ENCODE results near the gene TNFRSF9.
"Not testable (repeated sequence)": the region's sequence is repeated elsewhere in the genome, so short reads cannot be mapped to it uniquely, and the experiment has no call there.

The TNFRSF9 gene

DNA sequence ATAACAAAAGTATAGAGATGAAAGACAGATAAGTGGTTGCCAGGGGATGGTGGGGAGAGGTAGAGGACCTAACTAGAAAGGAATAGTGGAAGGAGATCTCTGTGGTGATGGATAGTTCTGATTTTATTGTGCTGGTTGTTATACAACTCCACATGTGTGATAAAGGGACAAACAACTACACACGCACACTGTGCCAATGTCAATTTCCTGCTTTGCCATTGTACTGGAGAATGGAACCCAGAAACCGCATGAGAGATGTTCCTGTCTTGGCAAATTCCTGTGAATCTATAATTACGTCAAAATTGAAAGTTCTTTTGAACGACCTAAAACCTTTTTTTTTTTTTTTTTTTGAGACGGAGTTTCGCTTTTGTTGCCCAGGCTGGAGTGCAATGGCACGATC, 11.0 kb downstream of the TNFRSF9 start:
- H3K27ac ChIP-seq: no peak overlapping the region
- TF ChIP-seq, protein P1, sequence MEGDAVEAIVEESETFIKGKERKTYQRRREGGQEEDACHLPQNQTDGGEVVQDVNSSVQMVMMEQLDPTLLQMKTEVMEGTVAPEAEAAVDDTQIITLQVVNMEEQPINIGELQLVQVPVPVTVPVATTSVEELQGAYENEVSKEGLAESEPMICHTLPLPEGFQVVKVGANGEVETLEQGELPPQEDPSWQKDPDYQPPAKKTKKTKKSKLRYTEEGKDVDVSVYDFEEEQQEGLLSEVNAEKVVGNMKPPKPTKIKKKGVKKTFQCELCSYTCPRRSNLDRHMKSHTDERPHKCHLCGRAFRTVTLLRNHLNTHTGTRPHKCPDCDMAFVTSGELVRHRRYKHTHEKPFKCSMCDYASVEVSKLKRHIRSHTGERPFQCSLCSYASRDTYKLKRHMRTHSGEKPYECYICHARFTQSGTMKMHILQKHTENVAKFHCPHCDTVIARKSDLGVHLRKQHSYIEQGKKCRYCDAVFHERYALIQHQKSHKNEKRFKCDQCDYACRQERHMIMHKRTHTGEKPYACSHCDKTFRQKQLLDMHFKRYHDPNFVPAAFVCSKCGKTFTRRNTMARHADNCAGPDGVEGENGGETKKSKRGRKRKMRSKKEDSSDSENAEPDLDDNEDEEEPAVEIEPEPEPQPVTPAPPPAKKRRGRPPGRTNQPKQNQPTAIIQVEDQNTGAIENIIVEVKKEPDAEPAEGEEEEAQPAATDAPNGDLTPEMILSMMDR (conservative IDR thresholded peaks at IDR 0.05): no peak

DNA sequence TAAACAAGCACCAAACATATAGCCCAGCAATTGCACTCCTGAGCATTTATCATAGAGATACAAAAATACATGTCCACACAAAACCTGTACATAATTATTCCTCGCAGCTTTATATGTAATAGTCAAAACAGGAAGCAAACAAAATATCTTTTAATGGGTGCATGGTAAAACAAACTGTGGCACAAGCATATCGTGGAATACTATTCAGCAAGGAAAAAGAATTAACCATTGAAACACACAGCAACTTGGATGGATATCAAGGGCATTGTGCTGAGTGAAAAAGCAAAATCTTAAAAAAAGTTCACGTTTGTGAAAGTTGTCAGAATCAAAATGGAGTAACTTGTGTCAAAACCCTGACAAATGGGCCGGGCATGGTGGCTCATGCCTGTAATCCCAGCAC, 12.4 kb downstream of the TNFRSF9 start:
- TF ChIP-seq, protein P1 (conservative IDR thresholded peaks at IDR 0.05): no peak

DNA sequence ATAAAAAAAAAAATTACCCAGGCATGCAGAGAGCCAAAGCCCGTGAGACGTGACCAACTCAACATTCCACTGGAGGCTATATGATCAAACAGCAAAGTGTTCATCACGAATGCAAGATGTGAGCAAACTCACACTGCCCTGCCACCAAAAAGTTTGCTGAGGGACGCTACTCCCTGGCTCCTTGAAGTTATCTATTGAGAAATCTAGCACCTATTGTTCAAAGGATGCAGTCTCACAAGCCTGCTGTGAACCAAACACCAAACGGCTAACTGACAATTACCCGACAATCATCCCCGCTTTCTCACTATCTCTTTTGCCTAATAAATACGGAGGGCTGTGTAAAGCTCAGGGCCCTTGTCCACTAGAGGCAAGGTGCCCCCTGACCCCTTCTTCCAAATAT, 13.6 kb downstream of the TNFRSF9 start:
- H3K27ac ChIP-seq: not testable (repeated sequence)

More for the DNA sequence above, 12.4 kb downstream of the TNFRSF9 start:
- H3K27ac ChIP-seq: no peak overlapping the region

DNA sequence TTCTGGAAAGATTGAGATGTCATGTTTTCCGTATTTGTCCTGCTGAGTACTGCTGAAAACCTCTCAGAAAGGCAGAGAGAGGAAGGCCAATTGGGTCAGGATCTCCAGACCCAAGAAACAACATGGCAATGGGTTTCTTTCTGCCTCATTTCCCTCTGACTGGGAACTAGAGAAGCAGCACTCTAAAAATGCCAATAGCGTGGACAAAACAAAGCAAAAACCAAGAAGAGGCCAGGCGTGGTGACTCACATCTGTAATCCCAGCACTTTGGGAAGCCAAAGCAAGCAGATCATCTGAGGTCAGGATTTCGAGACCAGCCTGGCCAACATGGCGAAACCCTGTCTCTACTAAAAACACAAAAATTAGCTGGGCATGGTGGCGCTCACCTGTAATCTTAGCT, 18.3 kb downstream of the TNFRSF9 start:
- H3K27ac ChIP-seq: no peak overlapping the region
- TF ChIP-seq, protein P1 (conservative IDR thresholded peaks at IDR 0.05): no peak

DNA sequence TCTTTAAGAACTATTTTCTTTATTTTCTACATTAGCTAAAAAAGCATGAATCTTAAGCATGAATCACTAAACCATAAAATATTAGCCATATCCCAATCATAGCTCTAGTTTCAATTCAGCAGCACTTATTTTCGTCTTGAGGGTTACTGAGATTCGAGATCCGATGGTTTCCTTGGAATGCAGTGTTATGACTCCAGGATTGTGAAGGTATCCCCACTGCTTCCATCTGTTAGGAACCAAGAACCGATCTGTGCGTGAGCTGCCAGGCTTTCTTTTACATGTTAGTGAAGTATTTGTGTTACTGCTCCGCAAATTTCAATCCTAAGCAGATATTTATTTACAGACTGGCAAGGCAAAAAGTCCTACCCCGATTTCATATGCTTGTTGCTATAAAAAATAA, 18.8 kb downstream of the TNFRSF9 start:
- H3K27ac ChIP-seq: no peak overlapping the region
- TF ChIP-seq, protein P1 (conservative IDR thresholded peaks at IDR 0.05): no peak

DNA sequence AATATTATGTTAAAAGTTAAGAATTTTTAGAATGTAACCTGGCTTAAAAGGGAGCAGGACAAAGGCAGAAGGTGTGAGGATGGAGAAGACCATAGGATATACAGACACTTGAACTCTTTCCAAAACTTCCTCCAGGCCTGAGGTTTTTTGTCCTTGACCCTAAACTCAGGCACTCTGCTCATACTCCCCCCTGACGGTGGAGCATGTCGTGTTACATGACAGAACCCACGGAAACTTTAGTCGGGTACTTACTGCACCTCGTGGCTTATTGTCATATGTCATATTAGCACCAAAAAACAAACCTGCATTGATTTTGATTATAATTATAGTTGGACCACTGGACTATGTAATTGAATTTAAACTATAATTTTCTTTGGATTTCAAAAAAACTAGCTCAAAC, 20.8 kb downstream of the TNFRSF9 start:
- no peak overlapping the region for H3K27ac ChIP-seq
- TF ChIP-seq, protein P1 (conservative IDR thresholded peaks at IDR 0.05): no peak

DNA sequence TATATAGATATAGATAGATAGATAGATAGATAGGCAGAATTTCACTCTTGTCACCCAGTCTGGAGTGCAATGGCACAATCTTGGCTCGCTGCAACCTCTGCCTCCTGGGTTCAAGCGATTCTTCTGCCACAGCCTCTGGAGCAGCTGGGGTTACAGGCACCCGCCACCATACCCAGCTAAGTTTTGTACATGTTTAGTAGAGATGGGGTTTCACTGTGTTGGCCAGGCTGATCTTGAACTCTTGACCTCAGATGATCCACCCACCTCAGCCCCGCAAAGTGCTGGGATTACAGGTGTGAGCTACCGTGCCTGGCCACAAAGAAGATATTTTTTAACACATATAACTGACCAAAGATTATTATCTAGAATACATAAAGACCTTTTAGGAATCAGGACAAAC, 22.7 kb downstream of the TNFRSF9 start:
- not testable (repeated sequence) for H3K27ac ChIP-seq

DNA sequence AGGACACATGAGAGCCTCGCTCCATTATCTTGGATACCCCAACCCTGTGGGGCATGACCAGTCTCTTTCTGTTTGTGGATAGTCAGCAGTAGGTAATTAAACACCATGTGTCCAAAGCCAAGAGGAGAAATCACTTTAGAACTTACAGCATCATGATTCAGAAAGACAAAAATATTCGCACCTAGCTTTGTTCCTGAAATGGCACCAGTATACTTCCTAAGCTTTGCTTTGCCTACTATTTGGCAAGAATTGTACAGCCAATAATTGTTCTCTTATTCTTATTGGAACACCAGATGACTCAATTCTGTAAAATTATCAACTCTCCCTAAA, 24.2 kb downstream of the TNFRSF9 start:
- no peak overlapping the region for H3K27ac ChIP-seq
- TF ChIP-seq, protein P1 (conservative IDR thresholded peaks at IDR 0.05): no peak

DNA sequence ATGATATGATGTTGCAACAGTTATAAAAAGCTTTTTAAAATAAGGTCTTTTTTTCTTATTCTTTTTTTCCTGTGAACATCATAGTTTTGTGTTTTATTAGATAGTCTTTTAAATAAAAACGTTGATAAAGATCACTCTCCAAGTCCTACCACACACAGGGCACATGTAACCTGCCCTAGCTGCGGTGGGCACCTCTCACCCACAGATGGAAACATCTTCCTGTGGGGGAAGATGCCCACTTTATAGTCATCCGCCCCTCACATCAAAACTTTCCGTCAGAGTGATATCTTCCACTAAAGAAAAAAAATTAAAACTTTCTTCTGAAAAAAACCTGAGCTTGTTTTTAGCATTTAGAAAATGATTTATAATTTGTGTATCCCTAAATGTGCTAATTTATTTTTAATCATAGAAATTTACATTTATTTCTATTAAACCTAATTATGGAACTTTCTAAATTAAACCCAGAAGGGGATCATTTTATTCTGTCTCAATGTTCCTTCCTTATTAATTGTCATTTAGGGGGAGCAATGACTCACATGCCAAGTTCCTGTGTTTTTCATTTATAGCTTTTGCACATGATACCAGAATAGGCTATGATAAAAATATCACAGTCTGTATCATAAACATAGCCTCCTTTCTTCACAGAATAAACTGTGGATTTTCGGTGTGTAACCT, 24.7 kb downstream of the TNFRSF9 start:
- TF ChIP-seq, protein P1 (conservative IDR thresholded peaks at IDR 0.05): no peak
- no peak overlapping the region for H3K27ac ChIP-seq

All from VCaP (cell line).